H1 (cell line): ENCODE measurements around the gene ACSL3. TPM values are rescaled to one million over a fixed set of nuclear protein-coding genes. Genes with fewer than 3 reads are reported as not detected.

Experiments
- CHD1 ChIP-seq: IDR thresholded peaks from 2 replicates; pipeline ENCODE4 v1.6.1; 2012; ENCODE audit warnings: low read depth, low read length, improper control_type of control experiment
- EP300 ChIP-seq, 2 experiments: IDR thresholded peaks; 1 replicate in 1 of 2; 2 replicates in 1 of 2; pipeline ENCODE4 v1.6.1; 2011 to 2012; ENCODE audit warnings: low read depth in 2 of 2, low read length in 2 of 2, mild to moderate bottlenecking in 2 of 2, borderline replicate concordance in 1 of 2, inconsistent platforms in 1 of 2, moderate library complexity in 1 of 2
- GABPA ChIP-seq: IDR thresholded peaks from 2 replicates; pipeline ENCODE4 v1.6.1; 2011; ENCODE audit warnings: mild to moderate bottlenecking, low read length, moderate library complexity, borderline replicate concordance; ENCODE audit not compliant: insufficient read depth
- GTF2F1 ChIP-seq: IDR thresholded peaks from 2 replicates; pipeline ENCODE4 v1.6.1; 2012; ENCODE audit warnings: low read depth, low read length, improper control_type of control experiment, borderline replicate concordance
- KDM5A ChIP-seq: fragments of 200-600 bp; IDR thresholded peaks from 2 replicates; pipeline ENCODE4 v1.7.1; 2012; ENCODE audit warnings: mild to moderate bottlenecking, low read length, inconsistent platforms, mixed read lengths
- RAD21 ChIP-seq, 2 experiments: IDR thresholded peaks in 1 of 2; conservative IDR thresholded peaks in 1 of 2; 2 replicates each; pipeline ENCODE4 v1.6.1; 2011; ENCODE audit warnings: low read depth in 2 of 2, low read length in 2 of 2, improper control_type of control experiment in 1 of 2, inconsistent platforms in 1 of 2, mild to moderate bottlenecking in 1 of 2, moderate library complexity in 1 of 2
- SIX5 ChIP-seq: IDR thresholded peaks from 2 replicates; pipeline ENCODE4 v1.6.1; 2011; ENCODE audit warnings: mild to moderate bottlenecking, low read depth, low read length
- SP2 ChIP-seq: IDR thresholded peaks from 2 replicates; pipeline ENCODE4 v1.6.1; 2012; ENCODE audit warnings: mild to moderate bottlenecking, low read length, inconsistent platforms
- SUZ12 ChIP-seq: fragments of 200-600 bp; sonication (generic); IDR thresholded peaks from 2 replicates; pipeline ENCODE4 v1.6.1; 2012; ENCODE audit warnings: mild to moderate bottlenecking, inconsistent platforms, low read length, moderate library complexity, mixed read lengths
- polyA plus RNA-seq, 7 experiments: library from polyadenylated mRNA; depleted of rRNA in 3 of 7; stranded (reverse) in 5 of 7; unstranded in 2 of 7; fragments of >200 nt in 5 of 7; fragments of 200-250 nt in 2 of 7; gene quantifications; 1 replicate in 5 of 7; 2 replicates in 1 of 7; 4 replicates in 1 of 7; pipeline versions ENCODE4 v1.2.1 to v1.2.3, GENCODE V29; 2011 to 2013; ENCODE audit warnings: missing spikeins in 2 of 7, mixed read lengths in 2 of 7
- total RNA-seq: library from RNA; stranded (reverse); fragmentation: NEBNext Ultra II Directional; extraction: Animal tissue kit (Norgen Biotek cat#: 25700); gene quantifications from 2 replicates; pipeline ENCODE4 v1.2.1, GENCODE V29; 2021
- TF ChIP-seq, protein P1 (sequence below): fragments of 300-600 bp; sonication (generic); IDR thresholded peaks from 2 replicates; pipeline ENCODE4 v1.7.1; 2012; ENCODE audit warnings: low read length, moderate library complexity, mild to moderate bottlenecking, inconsistent platforms; ENCODE audit not compliant: insufficient replicate concordance
- TF ChIP-seq, protein P2 (sequence below): IDR thresholded peaks from 2 replicates; pipeline ENCODE4 v1.6.1; 2012; ENCODE audit warnings: inconsistent platforms

ACSL3 gene
- total and polyA plus RNA-seq, 2 of the 8 experiments (the other 6 are each of a cell fraction or from before 2014, with no cell fraction given), result 37.5 to 98.1 TPM

- TF ChIP-seq, protein P1, sequence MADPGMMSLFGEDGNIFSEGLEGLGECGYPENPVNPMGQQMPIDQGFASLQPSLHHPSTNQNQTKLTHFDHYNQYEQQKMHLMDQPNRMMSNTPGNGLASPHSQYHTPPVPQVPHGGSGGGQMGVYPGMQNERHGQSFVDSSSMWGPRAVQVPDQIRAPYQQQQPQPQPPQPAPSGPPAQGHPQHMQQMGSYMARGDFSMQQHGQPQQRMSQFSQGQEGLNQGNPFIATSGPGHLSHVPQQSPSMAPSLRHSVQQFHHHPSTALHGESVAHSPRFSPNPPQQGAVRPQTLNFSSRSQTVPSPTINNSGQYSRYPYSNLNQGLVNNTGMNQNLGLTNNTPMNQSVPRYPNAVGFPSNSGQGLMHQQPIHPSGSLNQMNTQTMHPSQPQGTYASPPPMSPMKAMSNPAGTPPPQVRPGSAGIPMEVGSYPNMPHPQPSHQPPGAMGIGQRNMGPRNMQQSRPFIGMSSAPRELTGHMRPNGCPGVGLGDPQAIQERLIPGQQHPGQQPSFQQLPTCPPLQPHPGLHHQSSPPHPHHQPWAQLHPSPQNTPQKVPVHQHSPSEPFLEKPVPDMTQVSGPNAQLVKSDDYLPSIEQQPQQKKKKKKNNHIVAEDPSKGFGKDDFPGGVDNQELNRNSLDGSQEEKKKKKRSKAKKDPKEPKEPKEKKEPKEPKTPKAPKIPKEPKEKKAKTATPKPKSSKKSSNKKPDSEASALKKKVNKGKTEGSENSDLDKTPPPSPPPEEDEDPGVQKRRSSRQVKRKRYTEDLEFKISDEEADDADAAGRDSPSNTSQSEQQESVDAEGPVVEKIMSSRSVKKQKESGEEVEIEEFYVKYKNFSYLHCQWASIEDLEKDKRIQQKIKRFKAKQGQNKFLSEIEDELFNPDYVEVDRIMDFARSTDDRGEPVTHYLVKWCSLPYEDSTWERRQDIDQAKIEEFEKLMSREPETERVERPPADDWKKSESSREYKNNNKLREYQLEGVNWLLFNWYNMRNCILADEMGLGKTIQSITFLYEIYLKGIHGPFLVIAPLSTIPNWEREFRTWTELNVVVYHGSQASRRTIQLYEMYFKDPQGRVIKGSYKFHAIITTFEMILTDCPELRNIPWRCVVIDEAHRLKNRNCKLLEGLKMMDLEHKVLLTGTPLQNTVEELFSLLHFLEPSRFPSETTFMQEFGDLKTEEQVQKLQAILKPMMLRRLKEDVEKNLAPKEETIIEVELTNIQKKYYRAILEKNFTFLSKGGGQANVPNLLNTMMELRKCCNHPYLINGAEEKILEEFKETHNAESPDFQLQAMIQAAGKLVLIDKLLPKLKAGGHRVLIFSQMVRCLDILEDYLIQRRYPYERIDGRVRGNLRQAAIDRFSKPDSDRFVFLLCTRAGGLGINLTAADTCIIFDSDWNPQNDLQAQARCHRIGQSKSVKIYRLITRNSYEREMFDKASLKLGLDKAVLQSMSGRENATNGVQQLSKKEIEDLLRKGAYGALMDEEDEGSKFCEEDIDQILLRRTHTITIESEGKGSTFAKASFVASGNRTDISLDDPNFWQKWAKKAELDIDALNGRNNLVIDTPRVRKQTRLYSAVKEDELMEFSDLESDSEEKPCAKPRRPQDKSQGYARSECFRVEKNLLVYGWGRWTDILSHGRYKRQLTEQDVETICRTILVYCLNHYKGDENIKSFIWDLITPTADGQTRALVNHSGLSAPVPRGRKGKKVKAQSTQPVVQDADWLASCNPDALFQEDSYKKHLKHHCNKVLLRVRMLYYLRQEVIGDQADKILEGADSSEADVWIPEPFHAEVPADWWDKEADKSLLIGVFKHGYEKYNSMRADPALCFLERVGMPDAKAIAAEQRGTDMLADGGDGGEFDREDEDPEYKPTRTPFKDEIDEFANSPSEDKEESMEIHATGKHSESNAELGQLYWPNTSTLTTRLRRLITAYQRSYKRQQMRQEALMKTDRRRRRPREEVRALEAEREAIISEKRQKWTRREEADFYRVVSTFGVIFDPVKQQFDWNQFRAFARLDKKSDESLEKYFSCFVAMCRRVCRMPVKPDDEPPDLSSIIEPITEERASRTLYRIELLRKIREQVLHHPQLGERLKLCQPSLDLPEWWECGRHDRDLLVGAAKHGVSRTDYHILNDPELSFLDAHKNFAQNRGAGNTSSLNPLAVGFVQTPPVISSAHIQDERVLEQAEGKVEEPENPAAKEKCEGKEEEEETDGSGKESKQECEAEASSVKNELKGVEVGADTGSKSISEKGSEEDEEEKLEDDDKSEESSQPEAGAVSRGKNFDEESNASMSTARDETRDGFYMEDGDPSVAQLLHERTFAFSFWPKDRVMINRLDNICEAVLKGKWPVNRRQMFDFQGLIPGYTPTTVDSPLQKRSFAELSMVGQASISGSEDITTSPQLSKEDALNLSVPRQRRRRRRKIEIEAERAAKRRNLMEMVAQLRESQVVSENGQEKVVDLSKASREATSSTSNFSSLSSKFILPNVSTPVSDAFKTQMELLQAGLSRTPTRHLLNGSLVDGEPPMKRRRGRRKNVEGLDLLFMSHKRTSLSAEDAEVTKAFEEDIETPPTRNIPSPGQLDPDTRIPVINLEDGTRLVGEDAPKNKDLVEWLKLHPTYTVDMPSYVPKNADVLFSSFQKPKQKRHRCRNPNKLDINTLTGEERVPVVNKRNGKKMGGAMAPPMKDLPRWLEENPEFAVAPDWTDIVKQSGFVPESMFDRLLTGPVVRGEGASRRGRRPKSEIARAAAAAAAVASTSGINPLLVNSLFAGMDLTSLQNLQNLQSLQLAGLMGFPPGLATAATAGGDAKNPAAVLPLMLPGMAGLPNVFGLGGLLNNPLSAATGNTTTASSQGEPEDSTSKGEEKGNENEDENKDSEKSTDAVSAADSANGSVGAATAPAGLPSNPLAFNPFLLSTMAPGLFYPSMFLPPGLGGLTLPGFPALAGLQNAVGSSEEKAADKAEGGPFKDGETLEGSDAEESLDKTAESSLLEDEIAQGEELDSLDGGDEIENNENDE, result no peak
- TF ChIP-seq SUZ12 (no peak), KDM5A (no peak), GTF2F1 (no peak), CHD1 (no peak), RAD21 (IDR thresholded peaks at IDR 0.05 in 1 of 2, conservative IDR thresholded peaks at IDR 0.05 in 1 of 2; ENCODE audit: low read depth in 2 of 2, low read length in 2 of 2) (no peak), SP2 (no peak), GABPA (no peak), SIX5 (no peak), EP300 (IDR thresholded peaks at IDR 0.05; ENCODE audit: borderline replicate concordance in 1 of 2, low read depth in 2 of 2, low read length in 2 of 2) (no peak)
- TF ChIP-seq, protein P2, sequence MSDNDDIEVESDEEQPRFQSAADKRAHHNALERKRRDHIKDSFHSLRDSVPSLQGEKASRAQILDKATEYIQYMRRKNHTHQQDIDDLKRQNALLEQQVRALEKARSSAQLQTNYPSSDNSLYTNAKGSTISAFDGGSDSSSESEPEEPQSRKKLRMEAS, result no peak
Observed at GRCh38 chr2:222900354-222900753, 39.5 kb downstream of the ACSL3 start (continued).
